ENCODE results near the gene ABCF2.

The ABCF2 gene

GRCh38 chr7:151168787-151169162, 58.2 kb downstream of the ABCF2 start:
- Histone ChIP-seq H3K9me3 (ENCODE audit: control extremely low read depth in 1 of 5, control insufficient read depth in 4 of 5, insufficient read depth in 2 of 5, low read depth in 1 of 5, low read length in 4 of 5) (peaks cover 0 to 8% (median 6%) of the 10 kb centered on the region in 5 experiments), H3K36me3 (ENCODE audit: control insufficient read depth in 4 of 4, insufficient read depth in 4 of 4, low read length in 3 of 4) (no peaks in the 10 kb centered on the region), H3K27me3 (replicated peaks in 2 of 5; ENCODE audit: control insufficient read depth in 4 of 5, insufficient read depth in 5 of 5, low read length in 4 of 5) (peaks cover 28 to 85% (median 37%) of the 10 kb centered on the region in 5 experiments), H3K4me3 (ENCODE audit: control insufficient read depth in 1 of 7, extremely low read depth in 1 of 7, insufficient read depth in 4 of 7, low read depth in 2 of 7, low read length in 6 of 7) (no peak overlapping the region), H3K4me1 (ENCODE audit: control extremely low read depth in 1 of 4, control insufficient read depth in 4 of 4, insufficient read depth in 4 of 4, low read length in 3 of 4) (peaks cover 0 to 18% (median 16%) of the 10 kb centered on the region in 4 experiments), H3K27ac (ENCODE audit: insufficient read depth in 1 of 2, low read depth in 1 of 2, low read length in 2 of 2, poor library complexity in 1 of 2, severe bottlenecking in 2 of 2) (no peak overlapping the region)
- POLR2A ChIA-PET: interaction anchor here (0.6 kb wide), 2 partner anchors 94 to 128 kb away, joined by 3 to 5 read pairs; no protein-coding TSS in a partner anchor
- CTCF ChIA-PET: interaction anchor here (1.0 to 5.1 kb wide), 14 partner anchors 8 to 207 kb away, joined by 3 to 36 read pairs (median 4); no protein-coding TSS in a partner anchor
- WGBS (ENCODE audit: insufficient coverage): 38% methylated on average over 8 of the region's 10 CpGs
- no peak for DNase-seq

- peaks cover 30 to 82% (median 37%) of the 10 kb centered on the region in 5 experiments for H3K27me3 ChIP-seq (replicated peaks in 2 of 5; ENCODE audit: control insufficient read depth in 4 of 5, insufficient read depth in 5 of 5, low read length in 4 of 5)
- peak overlapping the region in 6 of 7 experiments; percentile 20 to 67 (median 56) for H3K4me3 ChIP-seq (ENCODE audit: control insufficient read depth in 1 of 7, extremely low read depth in 1 of 7, insufficient read depth in 4 of 7, low read depth in 2 of 7, low read length in 6 of 7)
- WGBS (ENCODE audit: insufficient coverage): under 1% methylated on average over 51 of the region's 52 CpGs
- ChIA-PET CTCF (interaction anchor here (0.7 to 5.1 kb wide), 14 partner anchors 9 to 207 kb away, joined by 3 to 36 read pairs (median 4); no protein-coding TSS in a partner anchor), POLR2A (interaction anchor here (0.7 kb wide), 1 partner anchor 11 kb away, joined by 4 read pairs; no protein-coding TSS in a partner anchor)
- H3K9me3 ChIP-seq (ENCODE audit: control extremely low read depth in 1 of 5, control insufficient read depth in 4 of 5, insufficient read depth in 2 of 5, low read depth in 1 of 5, low read length in 4 of 5): peaks cover 0 to 3% (median 1%) of the 10 kb centered on the region in 5 experiments
- H3K36me3 ChIP-seq (ENCODE audit: control insufficient read depth in 4 of 4, insufficient read depth in 4 of 4, low read length in 3 of 4): no peaks in the 10 kb centered on the region
- no peak overlapping the region for H3K27ac ChIP-seq (ENCODE audit: insufficient read depth in 1 of 2, low read depth in 1 of 2, low read length in 2 of 2, poor library complexity in 1 of 2, severe bottlenecking in 2 of 2)
- DNase-seq: peak; percentile 43 to 71 (median 69)
- H3K4me1 ChIP-seq (ENCODE audit: control extremely low read depth in 1 of 4, control insufficient read depth in 4 of 4, insufficient read depth in 4 of 4, low read length in 3 of 4): peaks cover 0 to 18% (median 16%) of the 10 kb centered on the region in 4 experiments
Observed at GRCh38 chr7:151168003-151168786, 58.8 kb downstream of the ABCF2 start.

- peak in 2 of 3 donors; percentile 42 to 55 for DNase-seq
- WGBS (ENCODE audit: insufficient coverage): under 1% methylated on average over 62 of the region's 101 CpGs
- H3K4me3 ChIP-seq (ENCODE audit: control insufficient read depth in 1 of 7, extremely low read depth in 1 of 7, insufficient read depth in 4 of 7, low read depth in 2 of 7, low read length in 6 of 7): peak within 1 kb of the TSS; percentile 22 to 67 (median 55)
- no peaks in the 10 kb centered on the region for H3K9me3 ChIP-seq (ENCODE audit: control extremely low read depth in 1 of 5, control insufficient read depth in 4 of 5, insufficient read depth in 2 of 5, low read depth in 1 of 5, low read length in 4 of 5)
- H3K36me3 ChIP-seq (ENCODE audit: control insufficient read depth in 4 of 4, insufficient read depth in 4 of 4, low read length in 3 of 4): no peaks in the 10 kb centered on the region
- CTCF ChIA-PET: interaction anchor here (0.7 to 5.1 kb wide), 12 partner anchors 11 to 206 kb away, joined by 3 to 36 read pairs (median 6); no protein-coding TSS in a partner anchor
- H3K27ac ChIP-seq (ENCODE audit: insufficient read depth in 1 of 2, low read depth in 1 of 2, low read length in 2 of 2, poor library complexity in 1 of 2, severe bottlenecking in 2 of 2): no peak within 1 kb of the TSS
- H3K4me1 ChIP-seq (ENCODE audit: control extremely low read depth in 1 of 4, control insufficient read depth in 4 of 4, insufficient read depth in 4 of 4, low read length in 3 of 4): peaks cover 0 to 18% (median 16%) of the 10 kb centered on the region in 4 experiments
- peaks cover 33 to 81% (median 39%) of the 10 kb centered on the region in 5 experiments for H3K27me3 ChIP-seq (replicated peaks in 2 of 5; ENCODE audit: control insufficient read depth in 4 of 5, insufficient read depth in 5 of 5, low read length in 4 of 5)
- POLR2A ChIA-PET: no interaction called here
Observed at GRCh38 chr7:151167197-151167961, 59.6 kb downstream of the ABCF2 start, which contains the start of gene GBX1. TSS of gene GBX1 (minus strand) at chr7:151167694. CDS start at chr7:151167548, 146 bp downstream.

- Histone ChIP-seq H3K4me1 (ENCODE audit: control extremely low read depth in 1 of 4, control insufficient read depth in 4 of 4, insufficient read depth in 4 of 4, low read length in 3 of 4) (peaks cover 0 to 18% (median 16%) of the 10 kb centered on the region in 4 experiments), H3K27me3 (replicated peaks in 2 of 5; ENCODE audit: control insufficient read depth in 4 of 5, insufficient read depth in 5 of 5, low read length in 4 of 5) (peaks cover 33 to 81% (median 37%) of the 10 kb centered on the region in 5 experiments), H3K36me3 (ENCODE audit: control insufficient read depth in 4 of 4, insufficient read depth in 4 of 4, low read length in 3 of 4) (no peaks in the 10 kb centered on the region), H3K9me3 (ENCODE audit: control extremely low read depth in 1 of 5, control insufficient read depth in 4 of 5, insufficient read depth in 2 of 5, low read depth in 1 of 5, low read length in 4 of 5) (no peaks in the 10 kb centered on the region), H3K27ac (ENCODE audit: insufficient read depth in 1 of 2, low read depth in 1 of 2, low read length in 2 of 2, poor library complexity in 1 of 2, severe bottlenecking in 2 of 2) (no peak overlapping the region), H3K4me3 (ENCODE audit: control insufficient read depth in 1 of 7, extremely low read depth in 1 of 7, insufficient read depth in 4 of 7, low read depth in 2 of 7, low read length in 6 of 7) (peak overlapping the region in 6 of 7 experiments; percentile 8 to 67 (median 43))
- DNase-seq: peak in 1 of 3 donors; percentile 10
- WGBS (ENCODE audit: insufficient coverage): 6% methylated on average over 26 of the region's 31 CpGs
- ChIA-PET POLR2A (no interaction called here), CTCF (interaction anchor here (1.2 to 5.1 kb wide), 8 partner anchors 10 to 77 kb away, joined by 3 to 36 read pairs (median 6); no protein-coding TSS in a partner anchor)
Observed at GRCh38 chr7:151166629-151167196, 60.3 kb downstream of the ABCF2 start.

All from common myeloid progenitor, CD34-positive (primary cell).